Posterior cingulate gyrus (tissue), 11 donors: ENCODE results near the gene VASH2.
A peak's percentile ranks its signal among the peaks of the same experiment; 100 is the strongest.
"Not testable (repeated sequence)": the region's sequence is repeated elsewhere in the genome, so short reads cannot be mapped to it uniquely, and the experiment has no call there.

Experiments
- DNase-seq, 10 donors: peaks; one replicate each; pipeline versions ENCODE4 v3.0.0 to v3.0.0-alpha.2; 2020 to 2021; ENCODE audit warnings: mixed read lengths in 3 of 10
- intact Hi-C: fragments of 100-400 bp; cut with DNase I; formaldehyde crosslinking; loops from one replicate; pipeline ENCODE4 v1.15.1; 2023

Gene VASH2

GRCh38 chr1:212954514-212954913 lies 4.2 kb downstream of the VASH2 start:
- intact Hi-C loops: loop anchor here (5.0 kb wide), 1 partner anchor 97 kb away; the partner anchor contains the start of gene FLVCR1
- no peak for DNase-seq

GRCh38 chr1:212955098-212955497 lies 4.8 kb downstream of the VASH2 start:
- intact Hi-C loops: no loop called here
- DNase-seq: no peak

GRCh38 chr1:212955961-212956620 lies 5.8 kb downstream of the VASH2 start:
- DNase-seq: no peak
- intact Hi-C loops: no loop called here

GRCh38 chr1:212957546-212957945 lies 7.2 kb downstream of the VASH2 start:
- no peak for DNase-seq
- intact Hi-C loops: no loop called here

- intact Hi-C loops: no loop called here
- DNase-seq: no peak
These were observed 7.8 kb downstream of the VASH2 start for GRCh38 chr1:212958175-212958574.

GRCh38 chr1:212959266-212960220 lies 9.2 kb downstream of the VASH2 start:
- no peak for DNase-seq

GRCh38 chr1:212960932-212961331 lies 10.6 kb downstream of the VASH2 start:
- DNase-seq: no peak
- intact Hi-C loops: no loop called here

More at GRCh38 chr1:212959266-212960220, 9.2 kb downstream of the VASH2 start:
- intact Hi-C loops: no loop called here

- intact Hi-C loops: no loop called here
- no peak for DNase-seq
These were observed 12.2 kb downstream of the VASH2 start for GRCh38 chr1:212962509-212962908.

GRCh38 chr1:212964102-212964501 lies 13.8 kb downstream of the VASH2 start:
- intact Hi-C loops: no loop called here
- DNase-seq: no peak

GRCh38 chr1:212964993-212965392 lies 14.7 kb downstream of the VASH2 start:
- DNase-seq, intact Hi-C loops: not testable (repeated sequence)

- no peak for DNase-seq
- intact Hi-C loops: no loop called here
These were observed 16.3 kb downstream of the VASH2 start for GRCh38 chr1:212966616-212967015.

GRCh38 chr1:212967801-212968200 lies 17.5 kb downstream of the VASH2 start:
- intact Hi-C loops: no loop called here
- DNase-seq: no peak

GRCh38 chr1:212968368-212968863 lies 18.1 kb downstream of the VASH2 start:
- intact Hi-C loops: no loop called here
- no peak for DNase-seq

- intact Hi-C loops: no loop called here
- no peak for DNase-seq
These were observed 19.7 kb downstream of the VASH2 start for GRCh38 chr1:212970085-212970484.

GRCh38 chr1:212971312-212971711 lies 21.0 kb downstream of the VASH2 start:
- intact Hi-C loops: no loop called here
- DNase-seq: no peak

- no peak for DNase-seq
- intact Hi-C loops: no loop called here
These were observed 23.1 kb downstream of the VASH2 start for GRCh38 chr1:212973426-212973825.

- intact Hi-C loops: no loop called here
- DNase-seq: peak in 1 of 10 donors; percentile 43
These were observed 23.6 kb downstream of the VASH2 start for GRCh38 chr1:212973899-212974298.

GRCh38 chr1:212974711-212975110 lies 24.4 kb downstream of the VASH2 start:
- no peak for DNase-seq

GRCh38 chr1:212975111-212975918 lies 25.0 kb downstream of the VASH2 start:
- DNase-seq: no peak
- intact Hi-C loops: no loop called here

More at GRCh38 chr1:212974711-212975110, 24.4 kb downstream of the VASH2 start:
- intact Hi-C loops: no loop called here

GRCh38 chr1:212976586-212976985 lies 26.2 kb downstream of the VASH2 start:
- intact Hi-C loops: no loop called here
- DNase-seq: peak in 1 of 10 donors; percentile 49
